DOHH2 (cell line): ENCODE measurements around the gene MLLT3.

ENCODE experiments used
- H3F3A ChIP-seq: fragments of 200-600 bp; sonication (generic), shearing (Covaris generic); 2 replicates; pipeline ENCODE4 v1.6.0; 2016; ENCODE audit warnings: antibody characterized with exemption, mild to moderate bottlenecking; ENCODE audit not compliant: control insufficient read depth, insufficient read depth
- H3K27ac ChIP-seq: fragments of 200-600 bp; sonication (generic); 2 replicates; pipeline ENCODE4 v1.5.1; 2014; ENCODE audit warnings: low read depth, mild to moderate bottlenecking, low read length, moderate library complexity
- H3K27me3 ChIP-seq: fragments of 200-600 bp; sonication (generic); 2 replicates; pipeline ENCODE4 v1.6.1; 2014; ENCODE audit warnings: mild to moderate bottlenecking, low read length, mixed read lengths; ENCODE audit not compliant: control insufficient read depth
- H3K36me3 ChIP-seq: fragments of 200-600 bp; sonication (generic); 2 replicates; pipeline ENCODE4 v1.6.1; 2014; ENCODE audit warnings: mild to moderate bottlenecking, low read length, moderate library complexity, mixed read lengths; ENCODE audit not compliant: control insufficient read depth
- H3K4me1 ChIP-seq: fragments of 200-600 bp; sonication (generic); 2 replicates; pipeline ENCODE4 v1.6.1; 2014; ENCODE audit warnings: mild to moderate bottlenecking, low read length, mixed read lengths; ENCODE audit not compliant: control insufficient read depth
- H3K4me2 ChIP-seq: fragments of 200-600 bp; sonication (generic); 2 replicates; pipeline ENCODE4 v1.6.0; 2014; ENCODE audit warnings: mild to moderate bottlenecking, low read length, moderate library complexity
- H3K4me3 ChIP-seq: fragments of 200-600 bp; sonication (generic); 2 replicates; pipeline ENCODE4 v1.5.1; 2014; ENCODE audit warnings: mild to moderate bottlenecking, low read length, mixed read lengths
- H3K79me2 ChIP-seq: fragments of 200-600 bp; sonication (generic); 2 replicates; pipeline ENCODE4 v1.6.1; 2014; ENCODE audit warnings: mild to moderate bottlenecking, low read length, mixed read lengths; ENCODE audit not compliant: control insufficient read depth
- H3K9me2 ChIP-seq: fragments of 200-600 bp; sonication (generic); replicated peaks from 2 replicates; pipeline ENCODE4 v1.6.1; 2014; ENCODE audit warnings: mild to moderate bottlenecking, low read length, mixed read lengths; ENCODE audit not compliant: control insufficient read depth
- H3K9me3 ChIP-seq: fragments of 200-600 bp; sonication (generic); 2 replicates; pipeline ENCODE4 v1.6.1; 2014; ENCODE audit warnings: antibody characterized with exemption, low read length, mixed read lengths; ENCODE audit not compliant: control insufficient read depth, insufficient read depth
- H4K20me1 ChIP-seq: fragments of 200-600 bp; sonication (generic); 2 replicates; pipeline ENCODE4 v1.6.0; 2014; ENCODE audit warnings: low read depth, mild to moderate bottlenecking, antibody characterized with exemption, low read length, moderate library complexity; ENCODE audit not compliant: control insufficient read depth, insufficient read depth
- EZH2phosphoT487 ChIP-seq: fragments of 200-600 bp; sonication (generic); IDR thresholded peaks from 2 replicates; pipeline ENCODE4 v1.6.1; 2017; ENCODE audit warnings: borderline replicate concordance, mild to moderate bottlenecking, antibody characterized with exemption, low read length, moderate library complexity, mixed read lengths
- TF ChIP-seq, protein P1 (sequence below): fragments of 200-600 bp; sonication (generic); IDR thresholded peaks from one replicate; pipeline ENCODE4 v1.5.1; 2014; ENCODE audit warnings: antibody characterized with exemption, mild to moderate bottlenecking, low read depth, low read length; ENCODE audit not compliant: poor library complexity, severe bottlenecking

Gene MLLT3

GRCh38 chr9:20340511-20340861 is 281.8 kb downstream of the MLLT3 start:
- H3K4me2 ChIP-seq: no peak overlapping the region
- no peaks in the 10 kb centered on the region for H4K20me1 ChIP-seq

GRCh38 chr9:20335668-20336332 is 286.5 kb downstream of the MLLT3 start:
- no peaks in the 10 kb centered on the region for H3K4me1 ChIP-seq
- no peaks in the 10 kb centered on the region for H3K9me3 ChIP-seq
- 0 out of 2 replicates have a peak, but pooled peaks cover 2% of the 10 kb centered on the region for H3K27me3 ChIP-seq
- TF ChIP-seq, protein P1, sequence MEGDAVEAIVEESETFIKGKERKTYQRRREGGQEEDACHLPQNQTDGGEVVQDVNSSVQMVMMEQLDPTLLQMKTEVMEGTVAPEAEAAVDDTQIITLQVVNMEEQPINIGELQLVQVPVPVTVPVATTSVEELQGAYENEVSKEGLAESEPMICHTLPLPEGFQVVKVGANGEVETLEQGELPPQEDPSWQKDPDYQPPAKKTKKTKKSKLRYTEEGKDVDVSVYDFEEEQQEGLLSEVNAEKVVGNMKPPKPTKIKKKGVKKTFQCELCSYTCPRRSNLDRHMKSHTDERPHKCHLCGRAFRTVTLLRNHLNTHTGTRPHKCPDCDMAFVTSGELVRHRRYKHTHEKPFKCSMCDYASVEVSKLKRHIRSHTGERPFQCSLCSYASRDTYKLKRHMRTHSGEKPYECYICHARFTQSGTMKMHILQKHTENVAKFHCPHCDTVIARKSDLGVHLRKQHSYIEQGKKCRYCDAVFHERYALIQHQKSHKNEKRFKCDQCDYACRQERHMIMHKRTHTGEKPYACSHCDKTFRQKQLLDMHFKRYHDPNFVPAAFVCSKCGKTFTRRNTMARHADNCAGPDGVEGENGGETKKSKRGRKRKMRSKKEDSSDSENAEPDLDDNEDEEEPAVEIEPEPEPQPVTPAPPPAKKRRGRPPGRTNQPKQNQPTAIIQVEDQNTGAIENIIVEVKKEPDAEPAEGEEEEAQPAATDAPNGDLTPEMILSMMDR: no peak
- TF ChIP-seq EZH2phosphoT487: no peak
- H3K36me3 ChIP-seq: no peaks in the 10 kb centered on the region
- H4K20me1 ChIP-seq: no peaks in the 10 kb centered on the region
- no peaks in the 10 kb centered on the region for H3K79me2 ChIP-seq
- no peaks in the 10 kb centered on the region for H3F3A ChIP-seq
- H3K4me2 ChIP-seq: no peak overlapping the region
- H3K27ac ChIP-seq: no peak overlapping the region
- no peaks in the 10 kb centered on the region for H3K9me2 ChIP-seq
- H3K4me3 ChIP-seq: no peak overlapping the region

More at GRCh38 chr9:20340511-20340861, 281.8 kb downstream of the MLLT3 start:
- no peaks in the 10 kb centered on the region for H3K4me1 ChIP-seq
- no peaks in the 10 kb centered on the region for H3K27me3 ChIP-seq
- H3K36me3 ChIP-seq: no peaks in the 10 kb centered on the region
- no peaks in the 10 kb centered on the region for H3F3A ChIP-seq
- H3K9me2 ChIP-seq: no peaks in the 10 kb centered on the region
- no peak overlapping the region for H3K4me3 ChIP-seq
- H3K79me2 ChIP-seq: no peaks in the 10 kb centered on the region
- H3K27ac ChIP-seq: no peak overlapping the region
- no peak for TF ChIP-seq EZH2phosphoT487
- TF ChIP-seq, protein P1: no peak
- no peaks in the 10 kb centered on the region for H3K9me3 ChIP-seq

- H3K27me3 ChIP-seq: 0 out of 2 replicates have a peak, but pooled peaks cover 2% of the 10 kb centered on the region
- H3F3A ChIP-seq: no peaks in the 10 kb centered on the region
- no peaks in the 10 kb centered on the region for H3K9me3 ChIP-seq
- no peaks in the 10 kb centered on the region for H4K20me1 ChIP-seq
- H3K79me2 ChIP-seq: no peaks in the 10 kb centered on the region
- no peak overlapping the region for H3K4me2 ChIP-seq
- TF ChIP-seq EZH2phosphoT487: no peak
- TF ChIP-seq, protein P1: no peak
- no peaks in the 10 kb centered on the region for H3K36me3 ChIP-seq
- H3K4me3 ChIP-seq: no peak overlapping the region
- H3K4me1 ChIP-seq: no peaks in the 10 kb centered on the region
- H3K9me2 ChIP-seq: no peaks in the 10 kb centered on the region
- no peak overlapping the region for H3K27ac ChIP-seq
Observed at GRCh38 chr9:20333991-20334390, 288.3 kb downstream of the MLLT3 start.
